Lower leg skin (tissue), 3 donors: ENCODE measurements around the gene BDKRB2.

Experiments used
- CTCF ChIP-seq, 3 donors: fragments of 450-650 bp; IDR thresholded peaks; one replicate each; pipeline ENCODE4 v1.5.1; 2016; ENCODE audit warnings: antibody characterized with exemption in 3 of 3, mild to moderate bottlenecking in 3 of 3, moderate library complexity in 2 of 3
- POLR2A ChIP-seq, 2 donors: fragments of 450-650 bp; IDR thresholded peaks; one replicate each; pipeline ENCODE4 v1.6.1; 2016 to 2017; ENCODE audit warnings: antibody characterized with exemption in 2 of 2, mild to moderate bottlenecking in 1 of 2, moderate library complexity in 1 of 2

- TF ChIP-seq CTCF (IDR thresholded peaks at IDR 0.05): no peak
- no peak for TF ChIP-seq POLR2A (IDR thresholded peaks at IDR 0.05)
Measured at GRCh38 chr14:96178461-96179321, 25.9 kb upstream of the BDKRB2 start.
